NCI-H82 treated with DMSO at 0.1 percent for 48 hours (cell line): Measurements from ENCODE around the gene HLA-DMB.
A peak's percentile ranks its signal among the peaks of the same experiment; 100 is the strongest.

Source experiments
- DNase-seq: peaks from one replicate; lab custom pipeline; 2025; ENCODE audit not compliant: unreplicated experiment; lab: John Stamatoyannopoulos, UW

The HLA-DMB gene

GRCh38 chr6:32931211-32931610, 9.6 kb downstream of the HLA-DMB start:
- no peak for DNase-seq

GRCh38 chr6:32922083-32922482, 18.7 kb downstream of the HLA-DMB start:
- DNase-seq = no peak

- no peak for DNase-seq
These were observed 20.1 kb downstream of the HLA-DMB start for GRCh38 chr6:32920715-32921114.

- DNase-seq = no peak
These were observed 27.9 kb downstream of the HLA-DMB start for GRCh38 chr6:32912951-32913350.

GRCh38 chr6:32908897-32909296, 31.9 kb downstream of the HLA-DMB start:
- DNase-seq = no peak

GRCh38 chr6:32906539-32906938, 34.3 kb downstream of the HLA-DMB start:
- DNase-seq = no peak

GRCh38 chr6:32905078-32905477, 35.8 kb downstream of the HLA-DMB start:
- no peak for DNase-seq

- no peak for DNase-seq
These were observed 36.9 kb downstream of the HLA-DMB start for GRCh38 chr6:32903952-32904351.

GRCh38 chr6:32895006-32895345, 45.9 kb downstream of the HLA-DMB start:
- DNase-seq = no peak

- DNase-seq = peak; percentile 81
These were observed 46.5 kb downstream of the HLA-DMB start for GRCh38 chr6:32894085-32895005.

GRCh38 chr6:32890831-32891230, 50.0 kb downstream of the HLA-DMB start:
- DNase-seq = no peak

GRCh38 chr6:32889533-32889932, 51.3 kb downstream of the HLA-DMB start:
- DNase-seq = no peak

- DNase-seq = no peak
These were observed 52.3 kb downstream of the HLA-DMB start for GRCh38 chr6:32888576-32888975.

GRCh38 chr6:32887616-32888015, 53.2 kb downstream of the HLA-DMB start:
- DNase-seq = no peak

GRCh38 chr6:32886681-32887383, 54.0 kb downstream of the HLA-DMB start:
- no peak for DNase-seq

GRCh38 chr6:32885698-32886286, 55.0 kb downstream of the HLA-DMB start:
- peak; percentile 41 for DNase-seq
